Measurements from ENCODE around the gene CACNA1A.
A peak's percentile ranks its signal among the peaks of the same experiment; 100 is the strongest.
"Not testable (repeated sequence)": the region's sequence is repeated elsewhere in the genome, so short reads cannot be mapped to it uniquely, and the experiment has no call there.

CACNA1A gene

DNA sequence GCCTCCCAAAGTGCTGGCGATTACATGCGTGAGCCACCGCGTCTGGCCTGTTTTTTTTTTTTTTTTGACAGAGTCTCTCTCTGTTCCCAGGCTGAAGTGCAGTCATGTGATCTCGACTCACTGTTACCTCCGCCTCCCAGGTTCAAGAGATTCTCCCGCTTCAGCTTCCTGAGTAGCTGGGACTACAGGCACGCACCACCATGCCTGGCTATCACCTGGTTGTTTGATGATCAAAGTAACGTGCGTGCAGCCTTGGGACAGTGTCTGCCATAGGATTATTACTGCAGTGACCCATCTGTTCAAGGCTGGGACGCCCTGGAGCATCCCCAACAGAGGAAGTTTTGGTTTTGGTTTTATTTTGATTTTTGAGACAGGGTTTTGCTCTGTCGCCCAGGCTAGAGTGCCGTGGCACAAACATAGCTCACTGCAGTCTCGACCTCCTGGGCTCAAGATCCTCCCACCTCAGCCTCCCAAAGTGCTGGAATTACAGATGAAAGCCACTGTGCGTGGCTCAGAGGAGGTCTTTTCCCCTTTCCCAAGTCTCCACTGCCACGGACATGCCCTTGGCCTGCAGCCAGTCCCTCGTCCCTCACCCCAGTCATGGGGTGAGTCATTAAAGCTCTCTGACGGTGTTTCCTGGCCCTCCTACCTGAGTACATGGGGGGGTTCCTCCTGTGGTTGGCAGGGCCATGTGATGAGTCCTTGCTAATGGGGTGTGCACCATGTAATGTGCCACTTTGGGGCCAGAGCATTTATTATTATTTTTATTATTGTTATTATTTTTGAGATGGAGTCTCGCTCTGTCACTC lies 290.5 kb downstream of the CACNA1A start:
- no peak for DNase-seq

DNA sequence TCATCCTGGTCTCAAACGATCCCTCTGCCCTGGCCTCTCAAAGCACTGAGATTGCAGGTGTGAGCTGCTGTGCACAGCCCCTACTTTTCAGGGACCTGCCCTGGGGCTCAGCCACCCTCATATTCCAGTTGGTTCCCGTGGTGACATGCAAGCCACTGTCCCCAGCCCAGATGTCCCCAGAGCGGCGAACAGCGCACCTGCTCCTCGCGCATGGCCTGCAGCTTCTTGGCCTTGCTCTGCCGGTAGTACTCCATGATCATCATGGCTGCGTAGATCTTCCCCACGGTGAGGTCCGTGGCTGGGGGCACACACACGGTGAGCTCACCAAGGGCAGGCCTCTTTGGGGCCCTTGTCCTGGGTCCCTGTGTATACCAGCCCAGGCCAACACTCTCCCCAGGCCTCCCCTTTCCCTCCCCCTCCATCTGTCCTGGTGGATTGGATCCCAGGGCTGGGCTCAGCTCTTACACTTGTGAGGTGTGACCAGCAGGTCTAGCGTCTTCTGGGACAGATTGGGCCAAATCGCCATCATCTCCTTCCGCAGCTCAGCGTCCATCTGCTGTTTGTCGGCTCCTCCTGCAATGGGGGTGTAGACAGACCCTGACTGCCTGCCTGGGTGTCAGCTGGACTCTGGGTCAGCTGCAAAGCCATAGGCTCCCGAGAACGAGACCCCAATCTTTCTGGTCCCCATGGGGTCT lies 292.1 kb downstream of the CACNA1A start:
- DNase-seq = no peak

DNA sequence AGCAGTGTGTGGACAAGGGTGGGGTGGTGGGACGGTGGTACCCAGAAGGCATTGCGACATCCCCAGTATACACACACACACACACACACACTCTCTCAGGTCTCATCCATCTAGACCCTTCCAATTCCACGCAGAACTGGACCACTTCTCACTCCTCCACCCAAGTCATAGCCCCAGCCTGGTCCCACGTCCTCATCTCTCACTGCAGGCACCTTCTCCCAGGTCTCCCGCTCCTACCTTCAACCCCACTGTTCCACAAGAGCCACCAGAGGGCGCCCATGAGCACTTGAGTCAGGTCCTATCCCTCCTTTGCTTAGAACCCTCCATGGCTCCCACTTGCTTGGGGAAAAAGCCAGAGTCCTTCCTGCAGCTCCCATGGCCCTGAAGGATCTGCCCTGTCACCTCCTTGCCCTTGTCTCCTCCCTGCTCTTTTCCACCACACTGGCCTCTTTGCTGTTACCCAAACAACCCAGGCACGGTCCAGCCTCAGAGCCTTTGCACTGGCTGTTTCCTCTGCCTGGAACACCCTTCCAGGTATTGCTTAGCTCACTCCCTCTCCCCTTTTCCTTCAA lies 293.4 kb downstream of the CACNA1A start:
- DNase-seq = no peak

DNA sequence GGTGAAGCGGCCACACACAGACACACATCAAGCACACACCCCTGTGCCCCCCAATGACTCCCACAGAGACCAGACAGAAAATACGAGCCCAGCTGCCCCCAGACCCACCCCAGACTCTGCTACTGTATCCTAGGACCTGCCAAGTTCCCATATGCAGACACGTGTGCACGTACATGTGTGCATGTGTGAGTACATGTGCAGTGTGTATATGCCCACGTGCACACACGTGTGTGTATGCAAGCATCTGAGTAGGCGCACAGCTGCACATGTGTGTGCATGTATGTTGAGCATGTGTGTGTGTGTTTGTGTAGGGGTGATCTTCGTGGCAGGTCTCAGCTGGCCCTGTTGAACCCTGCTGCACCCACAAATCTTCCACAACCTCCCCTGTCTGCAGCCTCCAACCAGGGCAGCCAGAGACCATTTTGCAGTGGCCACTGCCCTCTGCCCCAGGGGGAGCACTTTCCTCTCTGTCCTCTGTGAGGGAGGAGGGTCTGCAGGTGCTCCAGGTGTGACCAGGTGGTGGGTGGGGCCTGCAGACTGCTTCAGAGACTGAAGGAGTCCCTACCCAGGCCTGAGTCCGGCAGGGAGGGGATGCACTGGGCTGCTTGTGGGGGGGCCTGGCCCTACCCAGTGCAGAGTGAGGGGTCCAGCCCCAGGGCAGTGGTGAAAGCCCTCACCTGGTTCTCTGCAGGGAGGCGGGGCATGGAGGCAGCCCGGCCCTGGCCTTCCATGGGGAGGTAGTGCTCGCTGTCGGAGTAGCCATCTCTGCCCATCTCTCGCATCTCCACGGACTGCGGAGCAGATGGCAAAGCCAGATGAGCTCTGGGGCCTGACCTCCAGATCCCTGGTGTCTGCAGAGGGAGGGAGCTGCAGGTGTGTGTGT lies 294.6 kb downstream of the CACNA1A start:
- no peak for DNase-seq

GRCh38 chr19:13210941-13211340 lies 295.3 kb downstream of the CACNA1A start:
- DNase-seq = no peak

DNA sequence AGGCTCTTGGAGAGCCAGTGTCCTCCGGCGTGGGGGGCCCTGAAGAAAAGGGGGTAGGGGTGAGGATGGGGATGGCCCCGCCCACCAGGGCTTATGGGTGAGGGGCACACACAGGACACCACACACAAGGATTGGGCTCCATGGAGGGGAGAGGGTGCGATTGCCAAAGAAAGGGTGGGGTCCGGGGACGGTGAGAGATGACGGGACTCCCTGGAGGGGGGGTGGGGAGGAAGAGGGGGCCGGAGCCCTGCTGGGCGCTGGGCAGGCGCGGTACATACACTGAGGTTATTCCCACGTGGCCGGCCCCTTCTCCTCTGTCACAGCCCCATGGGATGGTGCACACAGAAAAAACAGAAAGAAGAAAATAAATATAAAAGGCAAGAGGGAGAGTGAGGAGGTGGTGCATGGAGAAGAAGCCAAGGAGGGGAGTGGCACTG lies 295.9 kb downstream of the CACNA1A start:
- DNase-seq = no peak

- no peak for DNase-seq
These were observed 296.6 kb downstream of the CACNA1A start for GRCh38 chr19:13209484-13210338.

DNA sequence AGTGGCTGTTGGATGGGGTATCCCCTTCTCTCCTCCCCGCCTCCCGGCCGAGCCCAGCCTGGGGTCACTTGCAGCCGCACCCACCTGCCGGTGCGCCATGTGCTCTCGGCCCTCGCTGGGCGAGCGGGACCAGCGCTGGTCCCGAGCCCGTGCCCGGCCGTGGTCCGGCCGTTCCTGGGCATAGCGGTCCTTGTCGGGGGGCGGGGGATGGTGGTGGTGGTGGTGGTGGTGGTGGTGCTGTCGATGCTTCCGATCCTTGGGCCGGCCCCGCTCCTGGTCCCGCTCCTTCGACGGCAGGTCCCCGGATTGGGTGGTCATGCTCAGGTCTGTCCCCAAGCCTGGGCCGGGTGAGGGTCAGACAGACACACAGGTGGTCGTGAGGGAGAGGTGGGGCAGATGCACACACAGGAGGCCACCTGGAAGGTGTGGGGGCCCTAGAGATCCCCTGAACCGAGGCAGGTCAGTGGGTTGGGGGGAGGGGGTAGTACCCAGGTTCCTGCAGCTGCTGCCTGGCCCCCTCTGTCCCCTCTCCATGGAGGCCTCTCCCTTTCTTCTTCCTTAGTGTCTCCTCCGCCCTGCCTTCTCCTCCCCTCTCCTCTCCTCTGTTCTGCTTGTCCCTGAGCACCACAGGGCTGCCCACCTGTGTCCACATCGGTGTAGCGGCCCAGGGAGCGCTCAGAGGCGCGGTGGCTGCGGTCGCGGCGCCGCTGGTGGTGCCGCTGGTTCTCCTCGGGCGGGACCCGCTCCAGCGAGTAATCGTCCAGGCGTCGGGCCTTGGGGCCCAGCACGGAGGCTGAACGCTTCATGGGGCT lies 297.4 kb downstream of the CACNA1A start:
- no peak for DNase-seq

DNA sequence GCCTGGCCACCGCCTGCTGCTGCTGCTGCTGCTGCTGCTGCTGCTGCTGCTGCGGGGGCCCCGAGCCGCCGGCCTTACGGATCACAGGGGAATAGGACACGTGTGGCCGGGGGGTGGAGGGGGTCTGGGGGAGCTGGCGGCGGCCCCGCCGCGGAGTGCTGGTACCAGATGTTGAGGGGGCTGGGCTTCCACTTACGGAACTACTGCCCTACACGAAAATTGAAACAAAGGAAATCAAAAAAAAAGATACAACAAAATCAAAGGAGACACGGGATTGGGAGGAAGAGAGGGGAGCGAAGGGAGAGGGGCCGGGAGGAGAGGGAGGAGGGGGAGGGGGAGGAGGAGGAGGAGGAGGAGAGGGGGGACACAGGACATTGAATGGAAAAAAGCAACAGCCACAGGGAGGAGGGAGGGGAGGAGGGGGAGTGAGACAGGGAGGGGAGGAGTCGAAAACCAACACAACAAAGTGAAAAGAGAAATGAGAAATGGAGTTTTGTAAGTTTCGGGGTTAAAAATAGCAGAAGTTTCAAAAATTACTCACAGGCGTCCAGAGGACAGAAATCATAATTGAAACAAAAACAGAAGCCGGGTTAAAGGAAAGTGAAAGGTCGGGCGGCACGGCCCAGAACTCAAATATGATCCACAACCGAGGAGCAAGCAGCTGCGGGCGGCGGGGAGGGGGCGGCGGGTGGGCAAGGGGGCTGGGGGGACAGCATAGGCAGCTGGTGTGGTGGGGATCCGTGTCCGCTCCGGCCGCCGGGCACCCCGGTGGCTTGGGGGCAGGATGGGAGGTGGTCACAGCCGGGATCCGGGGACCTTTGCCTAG lies 298.2 kb downstream of the CACNA1A start:
- peak; percentile 90 for DNase-seq

DNA sequence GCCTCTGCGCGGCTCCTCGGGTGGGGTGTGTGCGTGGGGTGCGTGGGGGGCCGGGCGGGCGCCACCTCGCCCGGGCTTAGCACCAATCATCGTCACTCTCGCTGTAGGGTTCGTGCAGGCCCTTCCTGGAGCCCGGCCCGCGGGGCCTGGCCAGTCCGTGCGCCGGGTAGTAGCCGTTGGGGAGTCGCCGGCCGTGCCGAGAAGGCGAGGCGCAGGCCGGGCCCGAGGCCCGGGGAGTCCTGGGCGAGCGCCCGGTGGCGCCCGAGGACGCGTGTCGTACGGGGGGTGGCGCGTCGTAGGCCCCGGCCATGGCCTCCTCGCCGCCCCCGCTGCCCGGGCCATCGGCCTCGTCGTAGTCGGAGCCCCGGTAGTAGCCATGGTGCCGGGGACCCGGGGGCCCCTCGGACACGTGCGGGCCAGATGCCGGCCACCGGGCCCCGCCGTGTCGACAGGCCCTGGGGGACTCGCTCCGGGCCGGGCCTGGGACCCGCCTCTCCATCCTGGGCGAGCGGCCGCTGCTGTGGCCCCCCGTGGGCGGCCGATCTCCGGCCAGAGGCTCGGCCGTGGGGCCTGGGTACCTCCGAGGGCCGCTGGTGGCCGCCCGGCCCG lies 298.9 kb downstream of the CACNA1A start:
- no peak for DNase-seq

GRCh38 chr19:13206587-13206986 lies 299.7 kb downstream of the CACNA1A start:
- DNase-seq = no peak

GRCh38 chr19:13202112-13202511 lies 304.2 kb downstream of the CACNA1A start:
- not testable (repeated sequence) for DNase-seq

GRCh38 chr19:13198634-13199033 lies 307.6 kb downstream of the CACNA1A start:
- DNase-seq = no peak

- no peak for DNase-seq
These were observed 310.6 kb downstream of the CACNA1A start for GRCh38 chr19:13195678-13196077.

DNA sequence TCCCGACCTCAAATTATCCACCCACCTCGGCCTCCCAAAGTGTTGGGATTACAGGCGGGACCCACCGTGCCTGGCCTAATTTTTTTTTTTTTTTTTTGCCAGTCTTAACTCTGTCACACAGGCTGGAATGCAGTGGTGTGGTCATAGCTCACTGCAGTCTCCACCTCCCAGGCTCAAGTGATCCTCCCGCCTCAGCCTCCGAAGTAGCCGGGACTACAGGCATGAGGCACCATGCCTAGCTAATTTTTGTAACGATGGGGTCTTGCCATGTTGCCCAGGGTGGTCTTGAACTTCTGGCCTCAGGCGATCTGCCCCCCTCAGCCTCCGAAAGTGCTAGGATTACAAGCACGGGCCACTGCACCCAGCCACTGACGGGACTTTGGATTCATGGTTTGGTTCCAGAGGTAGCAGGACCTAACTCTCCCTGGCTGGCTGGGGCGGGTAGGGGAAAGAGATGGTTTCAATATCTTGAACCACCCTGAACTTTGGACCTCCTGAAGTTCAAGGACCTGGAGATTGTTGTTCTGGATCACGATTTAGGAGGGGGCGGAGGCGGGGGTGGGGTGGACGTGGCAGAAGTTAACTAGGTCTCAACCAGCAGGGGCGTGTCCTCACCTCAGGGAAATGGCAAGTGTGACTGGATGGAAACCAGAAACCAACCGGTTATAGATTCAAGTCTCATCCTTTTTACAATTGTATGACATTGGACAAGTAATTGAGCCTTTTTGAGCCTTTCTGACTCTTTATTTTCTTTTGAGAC lies 315.3 kb downstream of the CACNA1A start:
- no peak for DNase-seq

- no peak for DNase-seq
These were observed 316.7 kb downstream of the CACNA1A start for GRCh38 chr19:13189600-13189999.

DNA sequence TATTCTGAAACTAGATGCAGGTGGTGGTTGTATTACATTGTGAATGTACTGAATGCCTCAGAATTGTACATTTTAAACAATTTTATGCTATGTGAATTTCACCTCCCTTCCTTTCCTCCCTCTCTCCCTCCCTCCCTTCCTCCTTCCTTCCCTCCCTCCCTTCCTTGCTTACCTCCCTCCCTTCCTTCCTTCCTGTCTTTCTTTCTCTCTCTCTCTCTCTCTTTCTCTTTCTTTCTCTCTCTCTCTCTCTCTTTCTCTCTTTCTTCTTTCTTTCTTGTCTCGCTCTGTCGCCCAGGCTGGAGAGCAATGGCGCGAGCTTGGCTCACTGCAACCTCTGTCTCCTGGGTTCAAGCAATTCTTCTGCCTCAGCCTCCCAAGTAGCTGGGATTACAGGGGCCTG lies 318.9 kb downstream of the CACNA1A start:
- DNase-seq = no peak

- not testable (repeated sequence) for DNase-seq
These were observed 319.6 kb downstream of the CACNA1A start for GRCh38 chr19:13186688-13187087.
